Cerebellar nuclear complex (tissue), 1 donor: ENCODE data around the gene AEN.

Source experiments
- DNase-seq, 2 experiments: peaks; one replicate each; lab custom pipeline; 2025; lab: John Stamatoyannopoulos, UW

Gene AEN

GRCh38 chr15:88650556-88650955 lies 29.4 kb downstream of the AEN start:
- no peak for DNase-seq

DNA sequence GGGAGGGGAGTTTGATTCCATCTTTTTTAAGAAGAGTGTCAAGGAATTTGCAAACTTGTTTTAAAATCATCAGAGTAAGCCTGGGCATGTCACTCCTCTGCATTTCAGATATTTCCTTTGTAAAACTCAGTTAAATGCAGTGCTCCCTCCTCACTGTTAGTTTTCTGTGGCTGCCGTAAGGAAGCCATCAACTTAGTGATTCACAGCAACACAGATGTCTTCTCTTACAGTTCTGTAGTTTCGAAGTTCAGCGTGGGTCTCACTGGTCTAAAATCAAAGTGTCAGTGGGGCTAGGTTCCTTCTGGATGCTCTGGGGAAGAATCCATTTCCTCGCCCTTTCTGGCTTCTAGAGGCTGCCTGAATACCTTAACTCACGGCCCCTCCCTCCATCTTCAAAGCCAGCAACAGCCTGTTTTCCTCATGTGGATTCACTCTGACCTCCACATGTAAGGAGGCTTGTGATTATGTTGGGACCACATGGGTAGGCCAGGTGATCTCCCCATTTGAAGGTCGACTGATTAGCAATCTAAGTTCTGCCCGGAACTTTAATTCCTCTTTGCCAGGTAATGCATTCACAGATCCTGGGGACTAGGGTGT lies 30.1 kb downstream of the AEN start:
- DNase-seq: no peak

GRCh38 chr15:88651971-88652370 lies 30.8 kb downstream of the AEN start:
- no peak for DNase-seq

- DNase-seq: no peak
These were observed 31.5 kb downstream of the AEN start for GRCh38 chr15:88652456-88653199.

GRCh38 chr15:88653200-88654064 lies 32.3 kb downstream of the AEN start:
- no peak for DNase-seq

DNA sequence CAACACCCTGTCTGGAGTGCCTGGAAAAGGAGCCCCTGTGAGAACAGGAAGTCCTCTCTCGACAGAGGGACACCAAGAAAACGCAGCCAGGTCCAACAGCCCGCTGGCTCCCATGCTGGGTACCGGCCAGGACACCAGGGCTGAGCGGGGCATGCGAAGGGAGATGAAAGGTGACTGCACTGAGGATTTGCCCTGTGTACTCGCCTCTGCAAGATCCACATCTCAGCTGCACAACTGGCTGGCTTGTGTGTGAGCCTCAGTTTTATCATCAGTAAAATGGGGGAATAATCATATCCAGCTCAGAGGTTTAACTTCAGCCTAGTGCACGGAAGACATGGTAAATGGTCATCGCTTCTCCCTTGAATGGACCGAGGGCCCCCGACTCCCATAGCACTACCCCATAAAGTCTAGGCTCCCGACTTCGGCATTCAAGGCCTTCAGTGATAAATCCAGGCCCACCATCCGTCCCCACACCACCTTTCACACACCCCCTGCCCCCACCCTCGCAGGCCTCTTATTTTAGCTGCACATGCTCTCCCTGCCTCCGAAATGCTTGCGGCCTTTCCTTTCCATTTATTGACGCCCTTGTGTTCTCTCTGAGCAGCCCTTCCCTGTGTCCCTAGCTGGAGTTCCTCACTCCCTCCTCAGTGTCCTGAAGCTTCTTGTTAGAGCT lies 33.4 kb downstream of the AEN start:
- DNase-seq: no peak

GRCh38 chr15:88655103-88655553 lies 34.0 kb downstream of the AEN start:
- DNase-seq: no peak

DNA sequence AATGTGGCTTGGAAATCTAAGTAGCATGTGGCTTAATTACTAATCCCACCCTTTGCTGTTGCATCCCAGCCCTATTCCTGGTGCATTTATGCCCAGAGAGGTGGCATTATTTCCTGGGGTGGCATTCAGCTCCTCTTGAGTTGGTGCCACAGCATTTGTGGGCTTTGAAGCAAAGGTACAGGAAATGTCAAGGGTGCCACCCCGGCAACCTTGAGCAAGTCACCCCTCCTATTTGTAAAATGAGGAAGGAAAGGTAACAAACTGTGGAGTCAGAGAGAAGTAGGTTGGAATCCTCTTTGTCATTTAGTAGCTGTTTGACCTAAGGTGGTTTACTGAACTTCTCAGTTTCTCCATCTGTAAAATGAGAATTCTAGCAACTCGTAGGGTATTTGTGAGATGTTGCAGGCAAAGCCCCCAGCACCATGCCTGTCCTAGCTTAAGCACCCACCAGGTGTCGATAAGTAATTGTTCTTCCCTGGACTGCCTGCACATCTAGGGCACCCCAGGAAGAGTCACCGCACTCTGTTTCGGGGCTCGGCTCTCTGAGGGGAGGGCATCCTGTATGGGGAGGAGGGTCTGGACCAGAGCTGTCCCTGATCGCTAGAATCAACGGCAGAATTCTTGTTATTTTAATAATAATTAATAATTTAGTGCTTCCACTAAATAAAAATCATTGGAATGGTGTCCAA lies 34.8 kb downstream of the AEN start:
- no peak for DNase-seq

DNA sequence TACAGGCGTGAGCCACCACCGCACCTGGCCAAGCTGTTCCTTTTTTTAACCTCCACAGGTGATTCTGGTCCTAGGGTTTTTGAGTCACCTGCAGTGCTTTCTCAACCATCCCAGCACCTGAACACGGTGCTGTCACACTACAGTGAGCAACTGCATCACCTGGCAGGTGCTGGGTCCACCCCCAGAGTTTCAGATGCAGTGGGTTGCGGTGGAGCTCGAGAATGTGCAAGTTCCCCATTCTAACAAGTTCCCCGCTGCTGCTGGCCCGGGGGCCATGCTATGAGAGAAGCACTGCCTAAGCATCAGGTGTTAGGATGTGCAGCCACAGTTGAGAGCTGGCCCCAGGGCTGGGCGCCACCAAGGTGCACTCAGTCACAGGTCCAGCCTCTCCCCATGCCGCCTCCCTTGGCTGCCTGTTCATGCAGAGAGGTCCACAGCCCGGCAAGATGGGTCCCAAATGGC lies 35.7 kb downstream of the AEN start:
- no peak for DNase-seq

DNA sequence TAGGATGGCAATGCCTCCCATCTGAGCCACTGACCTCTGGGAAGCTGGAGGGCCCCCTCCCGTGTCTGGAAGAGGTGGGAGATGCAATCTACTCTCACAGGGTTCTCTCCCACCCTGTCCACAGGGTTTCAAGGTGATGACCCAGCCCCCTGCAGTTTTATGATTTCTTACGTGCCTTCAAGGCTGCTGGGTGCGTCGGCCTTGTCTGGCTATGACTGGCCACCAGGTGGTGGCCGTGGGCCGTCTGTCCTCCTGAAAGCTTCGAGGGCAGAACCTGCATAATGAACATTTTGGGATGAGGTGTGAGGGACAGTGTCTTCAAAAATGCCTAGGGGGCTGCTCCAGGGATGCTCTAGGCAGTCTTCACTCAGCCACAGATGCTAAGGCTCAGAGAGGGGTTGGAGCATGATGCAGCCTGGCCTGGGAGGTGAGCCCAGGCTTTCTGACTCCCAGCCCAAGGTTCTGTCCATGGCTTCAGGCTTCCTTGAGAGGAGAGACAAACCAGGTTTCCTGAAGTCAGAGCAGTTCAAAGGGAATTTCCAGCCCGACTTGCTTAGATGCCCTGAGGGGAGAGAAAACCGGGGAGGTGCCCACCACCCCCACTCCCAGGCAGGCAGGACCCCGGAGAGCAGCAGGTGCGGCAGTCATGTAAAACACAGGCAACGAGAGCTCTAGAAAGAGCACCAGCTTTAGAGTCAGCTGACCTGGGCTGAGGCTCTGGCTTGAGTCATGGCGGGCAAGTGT lies 36.4 kb downstream of the AEN start:
- DNase-seq: no peak

DNA sequence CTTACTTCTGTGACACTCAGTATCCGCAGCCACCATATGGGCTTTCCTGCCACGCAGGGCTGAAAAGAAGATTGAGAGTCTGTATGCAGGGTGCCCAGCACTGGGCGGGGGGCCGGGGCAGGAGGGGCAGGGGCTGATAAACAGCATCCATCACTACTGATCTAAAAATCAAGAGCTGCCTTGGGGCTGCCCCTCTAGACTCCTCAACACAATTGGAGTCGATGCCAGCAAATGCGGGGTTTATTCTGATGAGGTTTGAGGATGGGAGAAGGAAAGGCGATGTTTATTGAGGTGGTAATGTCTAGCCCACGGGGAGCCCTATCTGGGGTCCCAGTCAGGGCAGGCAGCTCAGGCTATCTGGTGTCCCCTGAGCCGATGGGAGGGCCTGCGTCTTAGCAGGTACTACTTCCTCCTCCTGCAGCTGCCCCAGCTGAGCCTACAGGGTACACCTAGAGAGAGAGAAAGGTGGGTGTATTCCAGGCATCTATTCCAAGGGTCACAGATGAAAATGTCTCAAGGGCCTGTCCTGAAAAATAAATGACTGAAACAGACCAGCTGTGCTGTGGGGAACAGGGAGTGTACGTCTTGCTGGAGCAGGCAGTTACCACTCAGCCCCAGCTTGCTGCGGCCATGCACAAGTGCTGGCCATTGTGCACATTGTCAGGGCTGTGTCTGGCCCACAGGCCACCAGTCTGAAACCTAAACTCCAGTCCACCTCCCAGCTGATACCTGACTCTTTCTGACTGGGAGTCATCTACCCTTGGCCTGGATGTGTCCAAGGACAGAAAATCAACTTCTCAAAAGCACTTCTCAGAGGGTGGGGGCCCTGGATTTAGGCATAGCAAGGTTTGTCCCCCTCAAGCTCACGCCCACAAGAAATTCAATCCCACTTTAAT lies 37.2 kb downstream of the AEN start:
- no peak for DNase-seq

GRCh38 chr15:88658972-88659931 lies 38.1 kb downstream of the AEN start:
- no peak for DNase-seq

DNA sequence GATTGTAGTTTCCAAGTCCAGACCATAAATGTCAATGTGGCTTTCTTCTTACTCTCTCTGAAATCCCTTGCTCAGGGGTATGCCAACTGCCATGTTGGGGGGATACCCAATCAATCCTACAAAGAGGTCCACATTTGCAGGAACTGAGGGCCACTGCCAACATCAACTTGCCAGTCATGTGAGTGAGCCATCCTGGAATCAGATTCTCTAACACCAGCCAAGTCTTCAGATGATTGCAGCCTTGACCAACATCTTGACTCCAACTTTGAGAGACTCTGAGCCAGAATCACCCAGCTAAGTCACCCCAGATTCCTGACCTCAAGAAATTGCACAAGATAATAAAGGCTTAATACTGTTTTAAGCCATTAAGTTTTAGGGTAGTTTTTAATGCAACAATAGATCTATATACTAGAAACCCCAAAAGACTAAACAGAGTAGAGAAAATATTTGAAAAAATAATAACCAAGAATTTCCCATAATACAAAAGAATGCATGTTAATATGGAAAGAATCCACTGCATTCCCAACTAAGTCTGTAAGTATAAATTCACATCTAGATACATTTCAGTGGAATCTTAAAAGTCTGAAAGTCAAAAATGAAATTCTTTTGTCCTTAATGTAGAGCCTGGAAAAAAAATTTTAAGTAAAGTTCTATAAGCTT lies 40.0 kb downstream of the AEN start:
- DNase-seq: no peak

DNA sequence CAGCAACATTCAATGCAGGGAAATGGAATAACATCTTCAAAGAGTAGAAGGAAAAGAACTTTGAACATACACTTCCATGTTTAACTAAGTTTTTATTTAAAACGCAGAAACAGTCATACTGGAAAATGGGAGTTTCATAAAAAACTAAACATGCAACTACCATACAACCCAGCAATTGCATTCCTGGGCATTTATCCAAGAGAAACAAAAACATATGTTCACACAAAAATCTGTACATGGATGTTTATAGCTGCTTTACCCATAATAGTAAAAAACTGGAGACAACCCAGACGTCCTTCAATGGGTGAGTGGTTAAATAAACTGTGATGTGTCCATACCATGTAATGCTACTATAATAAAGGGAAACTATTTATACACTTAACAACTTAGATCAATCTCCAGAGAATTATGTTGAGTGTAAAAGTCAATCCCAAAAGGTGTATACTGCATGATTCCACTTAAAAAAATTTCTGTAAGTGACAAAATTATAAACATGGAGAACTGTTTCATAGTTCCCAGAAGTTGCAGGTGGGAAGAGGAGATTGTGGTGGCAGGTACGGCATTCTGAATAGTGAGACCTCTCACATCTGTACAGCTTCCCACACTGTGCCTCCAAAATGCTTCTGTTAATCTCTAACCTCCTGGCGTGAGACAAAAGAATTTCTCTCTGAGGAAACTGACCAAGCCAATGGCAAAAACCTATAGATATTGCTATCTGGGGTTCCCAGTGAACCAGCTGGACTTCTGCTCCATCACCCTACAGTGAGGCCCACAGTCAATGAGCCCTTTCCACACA lies 40.8 kb downstream of the AEN start:
- DNase-seq: no peak

GRCh38 chr15:88663141-88663621 lies 42.0 kb downstream of the AEN start:
- DNase-seq: no peak

GRCh38 chr15:88664151-88664778 lies 43.1 kb downstream of the AEN start:
- no peak for DNase-seq

DNA sequence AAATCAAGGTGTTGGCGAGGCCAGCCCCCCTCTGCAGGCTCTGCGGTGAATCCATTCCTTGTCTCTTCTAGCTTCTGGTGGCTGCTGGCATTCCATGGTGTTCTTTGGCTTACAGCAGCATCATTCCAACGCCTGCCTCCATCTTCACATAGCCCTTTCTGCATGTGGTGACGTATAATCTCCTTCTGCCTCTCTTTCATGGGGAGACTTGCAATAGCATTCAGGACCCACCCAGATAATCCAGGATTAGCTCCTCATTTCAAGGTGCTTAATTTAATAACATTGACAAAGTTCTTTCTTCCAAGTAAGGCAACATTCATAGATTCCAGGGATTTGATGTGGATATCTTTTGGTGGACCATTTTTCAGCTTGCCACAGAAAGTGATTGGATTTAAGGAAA lies 53.5 kb downstream of the AEN start:
- no peak for DNase-seq
